HG03342 (cell line): ENCODE measurements around the gene SHISA7.
A peak's percentile ranks its signal among the peaks of the same experiment; 100 is the strongest.

ENCODE experiments used
- ATAC-seq: cut with Tn5 transposase; IDR thresholded peaks from one replicate; pipeline ENCODE4 v1.9.1; 2021; ENCODE audit warnings: mild to moderate bottlenecking, moderate library complexity; ENCODE audit not compliant: unreplicated experiment

Gene SHISA7

GRCh38 chr19:55391191-55391670 lies 51.9 kb downstream of the SHISA7 start:
- no peak for ATAC-seq

DNA sequence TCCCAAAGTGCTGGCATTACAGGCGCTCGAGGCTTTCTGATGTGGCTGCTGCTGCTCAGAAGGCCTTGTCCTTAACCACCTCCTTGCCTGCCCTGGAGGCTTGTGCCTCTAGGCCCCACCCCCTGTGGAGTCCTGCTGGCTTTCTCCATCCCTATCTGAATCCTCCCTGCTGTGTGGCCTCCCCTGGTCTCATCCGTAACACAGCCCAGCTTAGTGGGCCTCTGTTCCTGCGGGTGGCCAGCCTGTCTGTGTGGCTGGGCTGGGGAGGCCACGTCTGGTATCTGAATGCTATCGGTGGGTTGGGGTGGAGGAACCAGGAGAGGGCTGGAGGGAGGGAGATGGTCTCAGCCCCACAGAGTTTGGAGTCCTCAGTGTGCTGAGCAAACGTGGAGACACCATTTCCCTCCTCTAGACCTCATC lies 52.6 kb downstream of the SHISA7 start:
- ATAC-seq: no peak

- no peak for ATAC-seq
These were observed 53.4 kb downstream of the SHISA7 start for GRCh38 chr19:55389386-55390317.

DNA sequence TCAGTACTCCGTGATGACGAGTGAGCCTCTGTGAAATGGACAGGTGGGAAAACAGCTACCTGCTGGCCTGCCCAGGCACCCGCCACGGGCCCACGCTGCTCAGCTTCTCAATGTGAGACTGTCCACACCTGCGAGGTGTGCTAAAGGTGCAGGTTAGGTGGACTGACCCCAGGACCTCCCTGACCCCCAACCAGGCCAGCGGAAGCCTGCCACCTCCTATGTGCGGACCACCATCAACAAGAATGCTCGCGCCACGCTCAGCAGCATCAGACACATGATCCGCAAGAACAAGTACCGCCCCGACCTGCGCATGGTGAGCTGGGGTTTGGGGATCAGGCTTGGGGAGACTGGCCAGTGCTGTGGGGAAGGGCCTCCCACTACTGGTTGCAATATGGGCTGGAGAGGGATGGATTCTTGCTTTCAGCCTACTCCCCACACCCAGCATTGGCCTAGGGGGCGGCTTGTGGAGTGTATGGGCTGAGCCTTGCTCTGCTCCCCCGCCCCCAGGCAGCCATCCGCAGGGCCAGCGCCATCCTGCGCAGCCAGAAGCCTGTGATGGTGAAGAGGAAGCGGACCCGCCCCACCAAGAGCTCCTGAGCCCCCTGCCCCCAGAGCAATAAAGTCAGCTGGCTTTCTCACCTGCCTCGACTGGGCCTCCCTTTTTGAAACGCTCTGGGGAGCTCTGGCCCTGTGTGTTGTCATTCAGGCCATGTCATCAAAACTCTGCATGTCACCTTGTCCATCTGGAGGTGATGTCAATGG lies 55.2 kb downstream of the SHISA7 start:
- no peak for ATAC-seq

DNA sequence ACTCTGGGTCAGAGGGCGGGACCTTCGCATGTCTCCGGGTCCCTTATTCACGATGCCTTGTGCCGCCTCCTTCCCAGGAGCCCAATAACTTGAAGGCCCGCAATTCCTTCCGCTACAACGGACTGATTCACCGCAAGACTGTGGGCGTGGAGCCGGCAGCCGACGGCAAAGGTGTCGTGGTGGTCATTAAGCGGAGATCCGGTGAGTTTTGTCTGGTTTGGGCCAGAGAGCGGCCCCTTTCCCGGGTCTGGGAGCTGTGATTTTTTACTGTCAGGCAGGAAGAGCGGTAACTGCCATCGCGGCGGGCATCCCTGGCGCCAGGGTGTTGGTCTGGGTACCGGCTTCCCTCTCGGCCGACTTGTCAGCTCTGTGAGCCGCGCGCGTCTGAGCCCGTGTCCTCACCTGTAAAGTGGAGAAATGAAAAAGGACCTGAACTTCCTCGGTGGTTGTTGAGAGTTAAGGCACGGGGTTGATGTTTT lies 56.6 kb downstream of the SHISA7 start:
- no peak for ATAC-seq

DNA sequence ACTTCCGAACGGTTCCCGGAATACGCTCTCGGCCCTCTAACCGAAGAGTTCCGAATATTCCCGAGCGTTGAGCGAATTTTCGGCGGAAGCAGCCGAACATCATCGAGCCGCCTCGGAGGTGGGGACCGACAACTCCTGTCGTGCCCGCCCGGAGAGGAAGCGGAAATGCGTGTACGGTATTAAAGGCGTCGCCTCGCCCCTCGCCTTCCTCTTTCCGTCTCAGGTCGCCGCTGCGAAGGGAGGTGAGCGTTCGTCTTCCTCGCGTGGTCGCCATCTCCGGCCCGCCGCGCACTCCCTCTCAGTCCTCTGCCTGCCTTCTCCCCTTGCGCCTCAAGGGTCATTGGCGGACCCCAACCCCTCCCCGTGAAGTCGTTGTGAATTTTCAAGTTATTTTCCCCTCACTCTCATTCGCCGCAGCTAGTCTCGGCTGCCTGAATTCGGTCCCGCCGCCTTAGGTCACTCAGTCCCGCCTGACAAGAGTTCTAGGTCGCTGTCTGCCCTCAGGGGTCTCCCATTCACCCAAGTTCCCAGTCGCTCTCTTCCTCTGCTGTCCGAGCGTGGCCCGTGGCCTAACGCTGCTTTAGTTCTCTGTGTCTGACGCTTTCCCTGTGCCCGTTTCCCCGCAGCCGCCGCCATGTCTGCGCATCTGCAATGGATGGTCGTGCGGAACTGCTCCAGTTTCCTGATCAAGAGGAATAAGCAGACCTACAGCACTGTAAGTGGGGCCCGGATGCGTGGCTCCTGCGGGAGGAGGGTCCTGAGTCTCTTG lies 57.2 kb downstream of the SHISA7 start, which contains the start of gene RPL28:
TSS of gene RPL28 (plus strand) at position 209 of the 769 bp plus-strand sequence. CDS start at position 635, 426 bp downstream.
- ATAC-seq: peak; percentile 63

DNA sequence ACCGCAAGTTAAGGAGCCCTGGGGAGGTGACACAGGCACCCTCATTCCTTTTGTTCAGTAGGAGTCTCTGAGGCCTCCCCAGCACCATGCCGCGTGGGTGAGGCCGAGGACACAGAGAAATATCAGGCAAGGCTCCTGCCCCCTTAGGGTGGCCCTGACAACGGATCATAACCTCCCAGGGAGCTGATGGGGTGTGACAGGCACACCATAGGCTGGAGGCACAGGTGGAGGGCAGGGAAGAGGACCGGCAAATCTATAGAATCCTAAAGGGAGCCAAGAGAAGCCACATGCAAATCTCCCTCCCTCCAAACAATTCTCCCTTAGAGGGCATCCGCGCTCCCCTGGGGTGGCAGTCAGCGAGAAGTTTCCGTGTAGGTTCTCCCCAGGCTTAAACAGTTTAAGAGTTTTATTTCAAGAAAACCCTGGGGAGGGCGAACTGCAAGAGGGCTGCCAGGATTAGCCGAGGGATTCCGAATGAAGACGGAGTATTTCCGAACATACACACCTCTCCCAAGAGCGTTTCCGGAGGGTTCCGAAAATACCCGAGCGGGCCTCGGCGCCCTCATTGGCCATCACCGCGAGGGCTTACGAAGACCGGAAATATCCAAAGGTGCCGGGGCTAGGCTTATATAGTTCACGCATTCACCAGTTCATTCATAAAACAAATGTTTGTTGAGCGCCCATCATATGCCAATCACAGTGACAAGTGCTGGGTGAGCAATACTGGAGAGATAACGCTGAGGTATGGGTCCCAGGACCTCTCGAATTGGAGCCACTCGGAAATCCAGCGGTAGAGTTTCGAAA lies 58.0 kb downstream of the SHISA7 start:
- peak; percentile 52 for ATAC-seq

DNA sequence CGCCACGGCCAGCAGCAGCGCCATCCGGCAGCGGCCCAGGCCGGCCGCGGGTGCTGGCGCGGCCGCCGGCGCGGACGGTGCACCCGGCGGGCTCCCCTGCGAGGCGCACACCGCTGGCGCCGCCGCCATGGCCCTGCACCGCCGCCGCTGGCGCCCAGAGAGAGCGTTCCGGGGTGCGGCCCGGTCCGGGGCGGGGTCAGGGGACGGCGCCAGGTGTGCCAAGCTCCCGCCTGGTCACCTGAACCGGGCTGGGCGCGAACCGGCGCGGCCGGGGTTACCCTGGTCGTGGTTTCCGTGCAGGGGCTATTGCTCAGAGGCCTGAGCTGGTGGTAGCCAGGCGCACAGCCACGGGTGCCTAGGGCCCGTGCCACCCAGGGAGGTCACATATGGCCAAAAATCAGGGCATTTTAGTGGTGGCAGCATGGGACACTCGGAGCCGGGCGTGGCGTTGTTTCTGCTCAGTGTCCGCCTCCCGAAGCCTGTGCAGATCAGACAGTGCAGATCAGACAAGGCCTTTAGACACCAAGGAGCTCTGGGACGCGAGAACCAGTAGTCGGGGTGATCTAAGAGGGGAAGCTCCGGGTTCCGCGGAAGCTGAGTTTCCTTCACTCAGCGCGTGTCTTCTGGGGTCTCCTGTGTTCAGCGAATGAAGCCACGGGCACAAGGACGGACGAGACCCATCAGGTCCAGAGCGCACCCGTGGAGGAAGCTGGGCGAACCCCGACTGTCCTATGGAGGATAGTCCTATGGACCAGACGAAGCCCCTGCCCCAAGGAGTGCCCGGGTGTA lies 58.8 kb downstream of the SHISA7 start, which contains the start of gene TMEM238:
TSS of gene TMEM238 (minus strand) at position 162 of the 789 bp plus-strand sequence. CDS start at position 129, 33 bp downstream.
- ATAC-seq: no peak

DNA sequence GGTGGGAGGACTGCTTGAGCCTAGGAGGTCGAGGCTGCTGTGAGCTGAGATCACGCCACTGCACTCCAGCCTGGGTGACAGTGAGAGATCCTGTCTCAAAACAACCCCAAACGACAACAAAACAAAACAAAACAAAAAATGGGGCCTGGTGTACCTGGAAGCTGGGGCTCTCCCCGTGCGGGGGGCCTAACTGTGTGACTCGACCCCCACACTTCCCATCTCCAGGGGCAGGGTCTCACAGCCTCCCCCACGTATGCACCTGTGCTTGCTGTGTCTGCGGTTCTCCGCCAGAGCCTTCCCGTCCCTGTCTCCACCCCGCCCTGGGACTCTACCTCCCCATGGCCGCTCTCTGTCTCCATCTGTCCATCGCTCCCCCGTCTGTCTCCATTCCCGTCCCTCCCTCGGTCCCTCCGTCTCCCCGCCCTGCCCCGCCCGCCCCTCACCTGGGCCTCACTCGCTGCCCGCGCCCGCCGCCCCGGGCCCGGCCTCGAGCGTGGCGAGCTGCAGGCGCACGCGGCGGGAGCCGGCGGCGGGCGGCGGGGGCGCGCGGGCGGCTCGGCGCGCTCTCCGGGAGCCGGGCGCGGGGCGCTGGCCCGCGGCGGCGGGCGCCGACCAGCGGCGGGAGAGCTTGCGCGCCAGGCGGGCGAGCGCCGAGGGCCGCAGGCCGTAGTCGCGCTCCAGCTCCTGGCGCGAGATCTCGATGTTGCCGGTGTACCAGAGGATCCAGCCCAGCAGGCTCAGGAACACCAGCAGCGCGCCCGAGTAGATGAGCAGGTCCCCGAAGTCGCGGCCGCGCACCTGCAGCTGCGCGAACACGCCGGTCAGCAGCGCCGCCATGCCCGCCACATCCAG lies 59.6 kb downstream of the SHISA7 start:
- no peak for ATAC-seq

DNA sequence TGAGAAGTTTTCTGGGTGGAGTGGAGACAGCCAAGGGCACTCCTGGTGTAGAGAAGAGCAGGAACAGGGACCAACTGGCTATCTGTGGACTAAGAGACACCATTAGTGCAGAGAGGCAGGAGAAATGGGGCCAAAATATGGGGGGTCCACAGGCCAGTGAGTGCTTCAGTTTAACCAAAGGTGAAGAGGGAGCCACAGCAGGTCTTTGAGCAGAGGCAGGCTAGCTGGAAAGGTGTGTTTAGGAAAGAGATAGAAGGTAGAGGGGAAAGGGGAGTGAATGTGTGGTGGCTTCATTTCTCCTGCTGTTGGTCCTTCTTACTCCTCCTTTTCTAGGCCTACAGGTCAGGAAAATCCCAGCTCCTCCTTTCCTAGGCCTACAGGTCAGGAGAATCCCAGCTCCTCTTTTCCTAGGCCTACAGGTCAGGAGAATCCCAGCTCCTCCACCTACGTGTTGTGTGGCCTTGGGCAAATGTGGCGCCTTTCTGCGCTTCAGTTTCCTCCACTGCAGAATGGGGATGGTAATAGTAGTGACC lies 60.5 kb downstream of the SHISA7 start:
- no peak for ATAC-seq

DNA sequence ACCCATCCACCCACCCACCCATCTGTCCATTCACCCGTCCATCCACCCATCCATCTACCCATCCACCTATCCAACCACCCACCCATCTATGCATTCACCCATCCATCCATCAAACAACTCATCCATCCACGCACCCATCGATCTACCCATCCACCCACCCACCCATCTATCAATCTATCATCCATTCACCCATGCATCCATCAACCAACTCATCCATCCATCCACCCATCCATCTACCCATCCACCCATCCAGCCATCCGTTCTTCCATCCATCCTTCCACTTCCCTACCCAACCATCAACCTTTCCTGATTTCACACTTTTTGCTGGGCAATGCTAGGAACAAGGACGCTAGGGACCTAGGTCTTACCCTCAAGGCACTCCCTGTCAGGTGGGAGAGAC lies 61.1 kb downstream of the SHISA7 start:
- ATAC-seq: no peak

DNA sequence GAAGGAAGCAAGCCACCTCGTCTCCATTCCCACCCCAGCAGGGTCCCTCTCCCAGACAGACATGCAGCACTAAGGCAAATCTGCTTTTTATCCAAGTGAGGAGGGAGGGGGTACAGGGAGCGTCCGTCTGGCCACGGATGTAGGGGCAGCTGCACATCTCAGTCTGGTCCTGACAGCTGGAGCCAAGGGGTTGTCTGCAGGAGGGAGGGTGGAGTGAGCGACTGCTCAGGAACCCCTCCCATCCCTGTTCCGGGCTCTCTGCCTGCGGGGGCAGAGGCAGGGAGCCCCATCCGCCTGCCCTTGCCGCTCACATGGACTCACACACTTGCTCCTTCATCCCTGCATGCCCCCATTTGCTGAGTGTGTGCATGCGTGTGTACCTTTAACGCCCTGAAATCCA lies 63.9 kb downstream of the SHISA7 start:
- ATAC-seq: no peak
